HAP-1 (cell line): ENCODE measurements around the gene CUL4B.
"Not testable (repeated sequence)": the region's sequence is repeated elsewhere in the genome, so short reads cannot be mapped to it uniquely, and the experiment has no call there.

Source experiments
- DNase-seq, 2 experiments: peaks; one replicate each; pipeline ENCODE4 v3.0.0-alpha.2; 2016 to 2020; ENCODE audit warnings: low spot score in 2 of 2
- H3K27me3 ChIP-seq: fragments of 250-450 bp; sonication (Bioruptor Pico); 2 replicates; pipeline ENCODE4 v1.5.1; 2020; ENCODE audit warnings: low read depth, mild to moderate bottlenecking, moderate library complexity
- H3K36me3 ChIP-seq: fragments of 250-450 bp; sonication (Bioruptor Pico); replicated peaks from 2 replicates; pipeline ENCODE4 v1.5.1; 2020; ENCODE audit warnings: mild to moderate bottlenecking
- H3K4me1 ChIP-seq: fragments of 250-450 bp; sonication (Bioruptor Pico); 2 replicates; pipeline ENCODE4 v1.5.1; 2020; ENCODE audit warnings: mild to moderate bottlenecking
- H3K4me3 ChIP-seq: fragments of 250-450 bp; sonication (Bioruptor Pico); 2 replicates; pipeline ENCODE4 v1.5.1; 2020; ENCODE audit warnings: mild to moderate bottlenecking, moderate library complexity
- H3K9me3 ChIP-seq: fragments of 250-450 bp; sonication (Bioruptor Pico); 2 replicates; pipeline ENCODE4 v1.5.1; 2020; ENCODE audit warnings: mild to moderate bottlenecking, moderate library complexity
- in situ Hi-C: fragments of 300-500 bp; cut with MboI; formaldehyde crosslinking; loops from 3 replicates; pipeline ENCODE4 v1.14.3; 2020; ENCODE audit warnings: low sequenced_read_pairs, inconsistent platforms, mixed read lengths

Gene CUL4B

DNA sequence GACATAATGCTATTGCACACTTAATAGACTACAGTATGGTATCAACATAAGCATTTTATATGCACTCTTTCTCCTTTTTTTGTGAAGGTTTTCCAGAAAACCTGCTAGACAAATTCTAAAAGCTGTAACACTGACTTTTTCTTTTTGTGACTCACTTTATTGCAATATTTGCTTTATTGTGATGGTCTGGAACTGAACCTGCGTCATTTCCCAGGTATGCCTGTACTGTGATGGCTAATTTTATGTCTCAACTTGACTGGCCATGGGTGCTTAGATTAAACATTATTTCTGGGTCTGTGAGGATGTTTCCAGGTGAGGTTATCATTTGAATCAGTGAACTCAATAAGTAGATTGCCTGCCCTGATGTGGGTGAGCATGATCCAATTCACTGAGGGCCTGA, 56.2 kb downstream of the CUL4B start:
- Histone ChIP-seq H3K4me1 (no peaks in the 10 kb centered on the region), H3K9me3 (no peaks in the 10 kb centered on the region), H3K36me3 (no peaks in the 10 kb centered on the region), H3K4me3 (no peak overlapping the region), H3K27me3 (no peaks in the 10 kb centered on the region)
- no peak for DNase-seq
- in situ Hi-C loops, result no loop called here

DNA sequence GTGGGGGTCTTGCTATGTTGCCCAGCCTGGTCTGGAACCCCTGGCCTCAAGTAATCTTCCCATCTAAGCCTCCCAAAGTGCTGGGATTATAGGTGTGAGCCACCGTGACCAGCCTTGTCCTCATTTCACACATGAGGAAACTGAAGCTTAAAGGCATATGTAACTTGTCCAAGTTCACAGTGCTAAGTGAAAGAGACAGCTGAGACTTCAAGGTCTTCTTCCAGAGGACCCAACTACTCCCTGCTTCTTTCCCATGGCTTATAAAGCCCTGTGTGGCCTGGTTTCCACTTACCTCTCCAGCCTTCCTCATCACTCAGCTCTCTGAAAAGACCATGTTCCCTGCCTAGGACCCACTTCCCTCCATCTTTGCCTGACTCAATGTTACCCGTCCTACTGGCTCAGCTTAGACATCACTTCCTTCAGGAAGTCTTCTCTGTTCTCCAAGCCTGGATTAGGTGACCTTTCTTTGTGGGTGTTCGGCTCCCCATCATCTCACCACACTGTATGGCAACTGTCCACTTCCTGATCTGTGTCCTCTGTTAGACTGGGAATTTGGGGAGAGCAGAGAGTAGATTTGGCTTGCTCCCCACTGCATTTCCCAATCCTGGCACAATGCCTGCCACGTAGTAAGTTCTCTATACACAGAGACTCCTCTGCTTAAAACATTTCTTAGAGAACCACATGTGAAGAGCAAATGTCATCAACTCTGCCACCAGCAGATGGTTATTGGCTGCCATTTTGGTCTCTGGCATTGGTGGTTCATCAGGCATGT, 61.3 kb downstream of the CUL4B start:
- Histone ChIP-seq H3K9me3 (no peaks in the 10 kb centered on the region), H3K36me3 (no peaks in the 10 kb centered on the region), H3K27me3 (no peaks in the 10 kb centered on the region), H3K4me1 (0 out of 2 replicates have a peak, but pooled peaks cover 2% of the 10 kb centered on the region), H3K4me3 (no peak overlapping the region)
- DNase-seq, result no peak
- in situ Hi-C loops, result no loop called here

DNA sequence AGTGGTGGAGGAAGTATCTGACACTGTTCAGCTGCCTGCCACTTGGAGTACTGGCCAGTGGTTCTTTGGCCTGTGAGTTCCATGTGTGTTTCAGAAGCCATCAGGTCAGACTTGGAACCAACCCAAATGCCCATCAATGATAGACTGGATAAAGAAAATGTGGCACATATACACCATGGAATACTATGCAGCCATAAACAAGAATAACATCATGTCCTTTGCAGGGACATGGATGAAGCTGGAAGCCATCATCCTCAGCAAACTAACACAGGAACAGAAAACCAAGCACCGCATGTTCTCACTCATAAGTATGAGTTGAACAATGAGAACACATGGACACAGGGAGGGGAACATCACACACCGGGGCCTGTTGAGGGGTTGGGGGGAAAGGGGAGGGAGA, 70.6 kb downstream of the CUL4B start:
- H3K9me3 ChIP-seq, in situ Hi-C loops, H3K4me3 ChIP-seq, H3K27me3 ChIP-seq, H3K36me3 ChIP-seq, DNase-seq: not testable (repeated sequence)
- peaks cover 14% of the 10 kb centered on the region for H3K4me1 ChIP-seq

DNA sequence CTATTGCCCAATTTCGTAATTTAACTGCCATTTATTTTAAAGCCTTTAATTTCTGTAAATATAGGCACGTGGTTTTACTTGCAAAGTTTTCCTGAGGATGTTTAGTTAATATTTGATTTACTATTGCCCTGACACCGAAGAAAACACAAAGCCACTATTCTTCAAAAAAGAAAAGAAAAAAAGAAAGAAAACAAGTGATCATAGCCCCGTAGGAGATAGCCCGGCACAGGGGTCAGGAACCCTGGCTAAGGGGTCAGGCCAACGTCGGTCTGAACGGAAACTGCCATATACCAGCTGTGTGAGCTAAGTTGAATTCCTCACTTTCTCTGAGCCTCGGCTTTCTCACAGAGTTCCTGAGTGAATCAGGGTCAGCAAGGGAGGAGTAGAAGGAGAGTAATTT, 74.0 kb downstream of the CUL4B start:
- no peak overlapping the region for H3K4me3 ChIP-seq
- no peak for DNase-seq
- H3K36me3 ChIP-seq, result no peaks in the 10 kb centered on the region
- H3K4me1 ChIP-seq, result peaks cover 12% of the 10 kb centered on the region
- in situ Hi-C loops, result no loop called here
- no peaks in the 10 kb centered on the region for H3K9me3 ChIP-seq
- no peaks in the 10 kb centered on the region for H3K27me3 ChIP-seq

DNA sequence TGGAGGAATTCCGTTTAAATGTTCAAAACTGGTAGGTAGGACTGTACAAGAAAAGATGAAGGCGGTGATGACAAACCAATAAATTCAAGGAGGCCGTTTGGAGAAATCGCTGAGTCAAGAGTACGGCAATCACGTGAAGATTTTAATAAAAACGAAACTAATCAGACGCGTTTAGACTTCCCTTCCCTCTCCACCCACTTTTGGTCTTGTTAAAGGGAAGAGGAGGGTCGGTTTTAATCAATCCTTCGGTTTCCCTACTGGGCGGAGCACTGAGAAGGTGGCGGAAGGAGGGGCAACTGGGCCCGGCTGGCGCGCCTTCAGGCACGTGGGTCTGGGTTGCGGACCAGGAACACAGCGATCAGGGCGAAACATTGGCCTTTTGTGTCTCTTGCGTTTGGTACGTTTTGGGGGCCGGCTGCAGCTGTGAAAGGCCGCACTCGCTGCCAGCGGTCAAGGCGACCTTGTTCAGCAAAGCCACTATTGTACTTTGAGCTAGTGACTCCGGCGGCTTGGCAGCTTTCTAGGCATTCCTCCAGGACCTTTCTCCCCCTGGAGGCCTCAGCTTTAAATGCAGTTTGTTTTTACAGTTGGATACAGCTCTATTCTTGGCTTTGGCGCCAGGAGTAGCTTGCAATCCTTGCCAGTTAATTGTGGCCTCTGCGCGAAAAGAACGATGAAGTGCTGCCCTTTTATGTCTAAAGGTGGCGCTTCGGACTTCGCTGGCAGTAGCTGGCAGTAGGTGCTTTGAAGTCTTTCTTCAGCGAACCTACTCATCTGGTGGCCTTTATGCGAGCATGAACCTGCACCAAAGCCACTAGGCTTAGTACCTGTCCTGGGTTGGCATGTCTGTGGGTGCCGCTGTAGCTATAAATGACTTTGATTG, 74.9 kb downstream of the CUL4B start:
- peak; percentile 90 to 96 for DNase-seq
- H3K9me3 ChIP-seq, result no peaks in the 10 kb centered on the region
- in situ Hi-C loops, result no loop called here

DNA sequence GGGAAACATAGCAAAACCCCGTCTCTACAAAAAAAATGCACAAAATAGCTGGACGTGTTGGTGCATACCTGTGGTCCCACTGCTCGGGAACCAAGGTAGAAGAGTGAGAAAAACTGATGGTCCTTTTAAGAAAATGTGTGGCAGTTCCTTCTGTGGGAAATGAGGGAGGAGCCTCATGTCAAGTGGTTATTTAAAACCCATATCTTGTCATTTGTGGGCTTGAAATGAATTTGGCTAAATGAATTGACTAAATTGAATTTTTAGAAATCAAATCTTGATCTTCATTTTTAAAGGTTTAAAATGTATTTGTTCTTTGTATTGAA, 75.5 kb downstream of the CUL4B start:
- Histone ChIP-seq H3K27me3 (no peaks in the 10 kb centered on the region), H3K36me3 (no peaks in the 10 kb centered on the region), H3K4me3 (peak overlapping the region; percentile 24), H3K9me3 (no peaks in the 10 kb centered on the region), H3K4me1 (peaks cover 12% of the 10 kb centered on the region)
- DNase-seq, result peak in 1 of 2 experiments; percentile 22
- in situ Hi-C loops, result no loop called here

More for the DNA sequence above, 74.9 kb downstream of the CUL4B start:
- H3K4me1 ChIP-seq, result peaks cover 12% of the 10 kb centered on the region
- H3K36me3 ChIP-seq, result no peaks in the 10 kb centered on the region
- H3K27me3 ChIP-seq, result no peaks in the 10 kb centered on the region
- H3K4me3 ChIP-seq, result peak overlapping the region; percentile 24

DNA sequence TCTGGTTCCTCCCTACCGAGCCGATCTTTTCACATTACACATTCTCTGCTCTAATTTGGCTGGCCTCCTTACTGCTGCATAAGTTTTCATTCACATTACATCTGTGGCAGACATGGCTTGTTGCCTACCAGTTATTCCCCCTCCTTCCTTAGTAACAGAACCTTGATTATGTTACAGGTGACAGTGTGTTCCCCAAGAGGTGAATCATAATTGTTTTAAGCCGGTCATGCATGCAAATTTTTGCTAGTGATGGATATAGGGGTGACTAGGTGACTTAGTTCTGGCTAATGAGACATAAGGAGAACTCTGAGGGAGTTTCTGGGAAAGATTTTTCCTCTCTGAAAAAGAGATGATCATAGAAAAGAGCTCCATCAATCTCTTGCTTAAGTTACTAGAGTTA, 83.3 kb downstream of the CUL4B start:
- H3K36me3 ChIP-seq, result no peaks in the 10 kb centered on the region
- H3K4me1 ChIP-seq, result no peaks in the 10 kb centered on the region
- no peaks in the 10 kb centered on the region for H3K27me3 ChIP-seq
- no peak for DNase-seq
- no peaks in the 10 kb centered on the region for H3K9me3 ChIP-seq
- H3K4me3 ChIP-seq, result no peak overlapping the region
- in situ Hi-C loops, result no loop called here

DNA sequence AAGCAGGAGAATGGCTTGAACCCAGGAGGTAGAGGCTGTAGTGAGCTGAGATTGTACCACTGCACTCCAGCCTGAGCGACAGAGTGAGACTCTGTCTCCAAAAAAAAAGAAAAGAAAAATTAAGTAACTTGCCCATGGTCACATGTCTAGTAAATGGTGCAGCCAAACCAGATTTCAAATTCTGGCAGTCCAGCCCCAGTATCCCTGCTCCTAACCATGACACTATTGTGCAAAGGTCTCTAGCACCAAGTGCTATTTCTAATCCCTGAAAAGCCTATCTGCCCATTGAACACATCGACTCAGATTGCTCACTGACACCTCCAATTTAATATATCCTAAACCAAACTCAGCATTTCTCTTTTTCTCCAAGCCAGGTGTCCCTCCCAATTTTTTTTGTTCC, 84.0 kb downstream of the CUL4B start:
- in situ Hi-C loops, result no loop called here
- DNase-seq, result no peak

DNA sequence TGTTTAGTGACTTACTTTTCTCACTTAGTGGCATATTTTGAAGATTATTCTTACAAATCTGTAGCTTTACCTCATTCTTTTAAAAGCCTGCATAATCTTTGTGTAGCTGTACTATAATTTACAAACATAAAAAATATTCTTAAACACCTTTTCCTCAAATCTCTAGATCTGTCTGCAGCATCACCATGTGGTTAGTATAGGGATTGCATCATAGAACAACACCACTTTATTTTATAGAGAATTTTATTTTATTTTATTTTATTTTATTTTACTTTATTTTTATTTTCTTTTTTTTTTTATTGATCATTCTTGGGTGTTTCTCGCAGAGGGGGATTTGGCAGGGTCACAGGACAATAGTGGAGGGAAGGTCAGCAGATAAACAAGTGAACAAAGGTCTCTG, 85.3 kb downstream of the CUL4B start:
- H3K36me3 ChIP-seq, H3K9me3 ChIP-seq, H3K27me3 ChIP-seq, H3K4me3 ChIP-seq, H3K4me1 ChIP-seq, in situ Hi-C loops: not testable (repeated sequence)
- DNase-seq, result peak in 1 of 2 experiments; percentile 22

More for the DNA sequence above, 84.0 kb downstream of the CUL4B start:
- H3K36me3 ChIP-seq, result no peaks in the 10 kb centered on the region
- H3K9me3 ChIP-seq, result no peaks in the 10 kb centered on the region
- H3K4me1 ChIP-seq, result no peaks in the 10 kb centered on the region
- no peak overlapping the region for H3K4me3 ChIP-seq
- H3K27me3 ChIP-seq, result no peaks in the 10 kb centered on the region
